NCI-H1694 treated with DMSO at 0.1 percent for 48 hours (cell line): ENCODE measurements around the gene LENG1.
"Not testable (repeated sequence)": the region's sequence is repeated elsewhere in the genome, so short reads cannot be mapped to it uniquely, and the experiment has no call there.

Source experiments
- DNase-seq: peaks from one replicate; lab custom pipeline; 2025; lab: John Stamatoyannopoulos, UW

LENG1 gene

DNA sequence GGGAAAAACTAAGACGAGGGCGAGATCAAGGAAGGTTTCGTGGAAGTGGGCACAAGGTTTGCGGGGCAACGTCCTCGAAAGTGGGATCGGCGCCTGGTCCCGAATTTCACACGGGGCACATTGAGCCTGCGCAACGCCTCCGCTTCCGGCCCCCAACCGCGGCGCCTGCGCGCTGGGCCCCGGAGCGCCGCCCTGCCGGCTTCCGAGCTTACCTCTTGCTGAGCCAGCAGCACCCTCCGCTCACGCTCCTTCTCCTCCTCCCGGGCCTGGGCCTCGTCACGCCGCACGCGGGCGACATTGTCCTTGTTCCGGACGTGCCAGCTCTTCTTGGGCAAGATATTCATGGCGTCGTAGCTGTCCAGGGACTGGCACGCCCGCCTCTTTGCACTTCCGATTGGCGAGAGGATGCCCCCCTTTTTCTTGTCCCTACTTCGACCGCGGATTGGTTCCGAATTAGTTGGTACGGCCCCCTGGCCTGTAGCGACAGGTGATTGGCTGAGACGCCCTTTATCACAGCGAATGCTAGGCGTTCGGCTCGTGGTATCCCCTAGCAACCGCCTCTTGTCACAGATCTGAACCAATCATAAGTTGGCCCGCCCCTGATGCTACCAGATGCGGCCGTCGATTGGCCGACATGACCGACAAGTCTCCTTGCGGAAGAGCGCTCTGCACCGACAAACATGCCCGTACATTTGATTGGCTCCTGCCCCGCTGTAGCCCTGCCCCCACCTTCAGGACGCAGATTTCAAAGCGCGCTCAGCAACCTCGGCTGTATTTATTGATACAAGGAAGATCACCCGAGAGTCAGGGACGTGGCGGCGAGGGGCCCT is at the start of gene LENG1:
TSS of gene LENG1 (minus strand) at position 370 of the 830 bp plus-strand sequence. CDS start at position 344, 26 bp downstream.
- peak; percentile 100 for DNase-seq

DNA sequence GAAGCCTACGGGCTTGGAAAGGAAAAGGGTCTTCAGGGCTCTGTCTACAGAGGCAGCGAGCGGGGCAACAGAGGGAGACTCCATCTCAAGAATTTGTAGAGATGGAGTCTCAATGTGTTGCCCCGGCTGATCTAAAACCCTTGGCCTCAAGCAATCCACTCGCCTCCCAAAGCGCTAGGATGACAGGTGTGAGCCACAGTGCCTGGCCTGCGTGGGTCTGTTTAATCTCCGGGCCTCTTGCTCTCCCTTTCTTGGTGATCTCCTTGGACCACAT is 49.2 kb upstream of the LENG1 start:
- DNase-seq: no peak

DNA sequence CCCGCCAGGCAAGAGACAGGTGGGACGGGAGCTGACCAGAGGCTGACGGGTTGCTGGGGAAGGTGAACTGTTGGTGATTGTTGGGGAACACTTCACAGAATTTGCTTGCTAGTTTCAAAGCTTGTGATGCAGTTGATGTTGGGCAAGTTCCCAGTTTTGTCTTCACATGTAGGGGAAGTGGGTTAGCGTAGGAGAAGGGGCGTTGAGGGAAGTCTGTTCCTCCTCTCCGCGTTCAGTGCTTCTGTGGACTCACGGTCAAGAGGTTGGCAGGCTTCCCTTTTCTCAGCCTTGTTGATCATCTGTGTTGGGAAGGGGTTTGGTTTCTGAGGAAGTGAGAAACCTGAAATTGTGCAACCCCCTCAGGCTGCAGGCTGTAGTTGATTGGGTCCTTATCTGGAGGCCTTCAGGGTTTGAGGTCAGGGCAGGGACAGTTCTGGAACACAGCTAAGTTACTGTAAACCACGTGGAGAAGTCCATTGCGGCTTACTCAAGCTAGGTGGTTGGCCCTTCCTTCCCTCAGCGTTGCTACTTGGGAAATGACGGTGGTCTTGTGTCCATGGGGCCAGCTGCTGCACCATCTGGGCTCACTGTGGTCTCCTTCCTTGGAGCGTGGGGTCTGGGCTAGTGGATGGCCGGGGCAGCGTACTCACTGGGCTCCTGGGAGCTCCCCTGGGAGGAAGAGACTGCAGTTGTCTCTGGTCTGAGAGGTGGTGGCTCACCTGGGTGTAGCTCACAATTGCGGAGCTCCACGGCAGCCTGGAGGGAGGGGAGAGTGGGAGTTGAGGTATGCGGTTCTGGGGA is 48.7 kb upstream of the LENG1 start:
- peak; percentile 12 for DNase-seq

DNA sequence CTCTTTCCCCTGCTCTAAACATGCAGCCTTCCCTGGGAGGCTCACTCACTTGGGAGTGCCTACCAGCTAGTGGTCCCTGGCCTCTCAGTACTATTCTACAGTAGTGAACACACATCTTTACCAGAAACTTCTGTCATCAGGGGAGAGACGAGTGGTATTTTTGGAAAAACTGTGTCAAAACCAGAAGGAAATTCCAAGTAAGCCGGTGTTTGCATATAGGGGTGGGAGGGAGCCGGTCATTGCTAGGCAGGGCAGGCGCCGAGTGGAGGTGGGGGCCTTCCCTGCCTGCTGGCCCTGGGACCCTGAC is 48.1 kb upstream of the LENG1 start:
- DNase-seq: no peak

DNA sequence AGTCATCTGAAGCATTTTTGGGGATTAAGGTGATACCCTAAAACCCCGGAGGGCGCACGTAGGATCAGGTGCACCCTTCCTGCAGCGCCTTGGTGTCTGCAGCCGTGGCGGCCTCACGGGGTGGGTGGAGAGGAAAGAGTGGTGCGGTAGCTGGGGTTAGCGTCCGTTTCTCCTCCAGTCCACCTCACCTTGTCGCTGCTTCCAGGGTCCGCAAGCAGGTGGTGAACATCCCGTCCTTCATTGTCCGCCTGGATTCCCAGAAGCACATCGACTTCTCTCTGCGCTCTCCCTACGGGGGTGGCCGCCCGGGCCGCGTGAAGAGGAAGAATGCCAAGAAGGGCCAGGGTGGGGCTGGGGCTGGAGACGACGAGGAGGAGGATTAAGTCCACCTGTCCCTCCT is 47.7 kb upstream of the LENG1 start:
- not testable (repeated sequence) for DNase-seq

DNA sequence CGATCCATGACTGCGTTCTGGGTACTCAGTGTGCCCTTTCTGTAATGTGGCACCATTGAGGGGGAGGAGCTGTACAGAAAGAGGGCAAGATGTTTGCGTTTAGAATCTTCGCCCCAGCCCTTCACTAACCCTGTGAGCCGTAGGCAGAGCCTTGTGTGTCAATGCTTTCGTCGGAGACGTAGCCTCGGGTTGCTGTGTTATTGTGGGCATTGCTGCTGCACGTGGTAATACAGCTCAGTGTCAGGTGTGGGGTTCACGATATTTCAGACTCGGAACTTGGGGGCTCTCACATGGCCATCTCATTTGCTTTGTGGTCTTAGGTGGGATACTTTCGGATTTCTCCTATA is 47.3 kb upstream of the LENG1 start:
- no peak for DNase-seq

DNA sequence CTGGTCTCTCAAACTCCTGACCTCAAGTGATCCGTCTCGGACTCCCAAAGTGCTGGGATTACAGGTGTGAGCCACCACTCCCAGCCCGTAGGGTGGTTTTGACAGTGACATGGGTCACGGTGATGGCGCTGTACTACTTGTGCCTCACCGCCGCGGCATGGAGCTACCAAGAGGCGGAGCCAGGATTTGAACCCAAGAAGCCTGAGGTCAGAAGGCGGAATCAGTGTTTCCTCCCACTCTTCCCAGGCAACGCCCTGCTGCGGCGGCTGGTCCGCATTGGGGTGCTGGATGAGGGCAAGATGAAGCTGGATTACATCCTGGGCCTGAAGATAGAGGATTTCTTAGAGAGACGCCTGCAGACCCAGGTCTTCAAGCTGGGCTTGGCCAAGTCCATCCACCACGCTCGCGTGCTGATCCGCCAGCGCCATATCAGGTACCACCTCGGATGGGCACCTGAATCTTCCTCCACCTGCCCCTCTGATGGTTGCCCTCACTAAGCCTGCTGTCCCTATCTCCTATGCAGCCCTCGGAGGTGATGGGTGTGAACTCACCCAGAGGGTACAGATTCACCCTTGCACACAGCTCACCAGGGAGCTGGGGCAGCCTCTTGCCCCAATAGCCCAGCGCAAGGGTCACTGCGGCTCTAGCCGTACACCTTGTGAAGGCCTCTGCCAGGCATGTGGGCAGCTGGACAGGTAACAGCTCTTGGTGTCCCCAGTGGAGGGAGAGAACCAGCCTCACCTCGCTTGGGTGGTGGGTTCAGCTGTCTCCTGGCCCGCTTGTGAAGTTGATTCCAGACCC is 46.7 kb upstream of the LENG1 start:
- DNase-seq: no peak

DNA sequence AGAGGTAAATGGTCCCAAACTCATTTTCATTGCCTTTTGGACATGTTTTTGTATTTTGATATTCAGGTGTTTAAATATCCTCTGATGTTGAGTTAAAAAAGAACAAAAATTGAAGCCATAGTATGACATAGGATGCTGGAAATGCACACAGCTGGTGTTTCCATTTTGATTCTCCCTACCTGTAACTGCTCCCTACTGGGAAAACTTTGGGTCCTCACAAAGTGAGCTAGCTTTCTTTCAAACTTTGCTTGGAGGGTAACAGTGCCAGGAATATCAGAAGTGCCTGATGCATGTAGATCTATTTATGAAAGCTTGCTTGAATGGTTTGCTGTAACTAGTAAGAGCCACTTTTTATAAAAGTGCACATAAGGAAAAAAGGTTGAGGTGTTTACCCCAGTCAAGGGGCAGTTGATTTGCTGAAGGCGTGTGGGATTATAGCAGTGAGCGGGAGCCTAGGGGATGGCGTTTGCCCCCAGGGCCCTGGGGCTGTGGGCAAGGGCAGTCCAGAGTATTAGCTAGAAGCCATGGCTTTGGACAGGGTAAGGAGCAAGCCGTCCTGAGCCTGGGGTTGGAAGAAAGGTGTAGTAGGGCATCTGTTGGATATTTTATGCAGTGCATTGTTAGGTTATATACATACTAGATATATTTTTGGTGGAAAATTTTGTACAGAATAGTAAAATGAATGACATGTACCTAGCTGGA is 45.4 kb upstream of the LENG1 start:
- no peak for DNase-seq

DNA sequence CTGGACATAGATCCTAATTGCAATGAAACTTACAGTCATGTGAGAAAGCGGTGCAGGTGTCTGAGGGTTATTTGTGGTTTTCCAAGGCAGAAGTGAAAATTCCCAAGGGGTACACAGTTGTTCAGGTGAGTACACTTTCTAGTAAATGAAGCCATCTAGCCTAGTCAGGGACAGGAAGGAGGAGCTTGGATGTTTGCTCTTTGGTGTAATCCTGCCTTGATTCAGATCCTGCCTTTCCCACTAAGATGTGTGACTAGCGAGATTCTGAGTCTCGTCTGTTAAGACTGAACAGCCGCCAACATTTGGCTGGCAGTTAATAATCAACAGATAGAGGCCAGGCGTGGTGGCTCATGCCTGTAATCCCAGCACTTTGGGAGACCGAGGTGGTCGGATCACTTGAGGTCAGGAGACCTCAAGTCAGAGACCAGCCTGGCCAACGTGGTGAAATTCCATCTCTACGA is 43.7 kb upstream of the LENG1 start:
- DNase-seq: no peak

DNA sequence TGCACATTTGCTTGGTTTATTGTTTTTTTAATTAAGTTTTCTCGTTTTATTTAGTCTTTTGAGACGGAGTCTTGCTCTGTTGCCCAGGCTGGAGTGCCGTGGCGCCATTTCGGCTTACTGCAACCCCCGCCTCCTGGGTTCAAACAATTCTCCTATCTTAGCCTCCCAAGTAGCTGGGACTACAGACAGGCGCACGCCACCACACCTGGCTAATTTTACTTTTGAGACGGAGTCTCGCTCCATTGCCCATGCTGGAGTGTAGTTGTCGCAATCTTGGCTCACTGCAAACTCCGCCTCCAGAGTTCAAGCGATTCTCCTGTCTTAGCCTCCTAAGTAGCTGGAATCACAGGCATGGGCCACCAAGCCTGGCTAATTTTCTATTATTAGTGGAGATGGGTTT is 42.5 kb upstream of the LENG1 start:
- no peak for DNase-seq

DNA sequence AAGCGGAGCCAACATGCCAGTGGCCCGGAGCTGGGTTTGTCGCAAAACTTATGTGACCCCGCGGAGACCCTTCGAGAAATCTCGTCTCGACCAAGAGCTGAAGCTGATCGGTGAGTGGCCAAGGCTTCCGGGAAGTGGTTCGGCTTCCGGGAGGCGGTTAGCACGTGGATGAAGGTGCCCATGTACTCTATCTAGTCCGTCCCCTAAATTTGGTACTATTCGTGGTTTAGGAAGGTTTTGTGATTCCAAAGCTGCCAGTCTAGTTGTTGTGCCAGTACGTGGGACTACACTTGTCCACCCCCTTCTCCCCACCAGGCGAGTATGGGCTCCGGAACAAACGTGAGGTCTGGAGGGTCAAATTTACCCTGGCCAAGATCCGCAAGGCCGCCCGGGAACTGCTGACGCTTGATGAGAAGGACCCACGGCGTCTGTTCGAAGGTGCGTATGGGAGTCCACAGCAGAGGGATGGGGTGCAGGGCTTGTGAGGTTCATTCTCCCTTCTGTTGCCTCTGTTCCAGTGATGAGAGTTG is 41.7 kb upstream of the LENG1 start:
- no peak for DNase-seq

DNA sequence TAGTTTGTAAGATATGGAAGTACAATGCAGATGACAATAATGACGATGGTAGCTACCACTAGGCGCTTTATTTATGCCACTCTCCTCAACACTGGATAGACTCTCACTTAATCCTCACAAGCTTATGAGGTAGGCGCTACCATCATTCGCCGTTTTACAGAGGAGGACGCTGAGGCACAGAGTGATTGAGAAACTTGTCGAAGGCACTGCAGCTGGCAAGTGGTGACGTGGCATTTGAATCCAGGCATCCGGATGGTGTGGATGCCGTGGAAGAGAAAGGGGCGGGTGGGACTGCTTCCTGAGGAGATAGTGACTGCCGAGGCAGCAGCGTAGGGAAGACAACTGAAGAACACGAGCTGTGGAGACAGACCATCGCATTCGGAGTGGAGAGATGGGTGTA is 39.9 kb upstream of the LENG1 start:
- DNase-seq: no peak

DNA sequence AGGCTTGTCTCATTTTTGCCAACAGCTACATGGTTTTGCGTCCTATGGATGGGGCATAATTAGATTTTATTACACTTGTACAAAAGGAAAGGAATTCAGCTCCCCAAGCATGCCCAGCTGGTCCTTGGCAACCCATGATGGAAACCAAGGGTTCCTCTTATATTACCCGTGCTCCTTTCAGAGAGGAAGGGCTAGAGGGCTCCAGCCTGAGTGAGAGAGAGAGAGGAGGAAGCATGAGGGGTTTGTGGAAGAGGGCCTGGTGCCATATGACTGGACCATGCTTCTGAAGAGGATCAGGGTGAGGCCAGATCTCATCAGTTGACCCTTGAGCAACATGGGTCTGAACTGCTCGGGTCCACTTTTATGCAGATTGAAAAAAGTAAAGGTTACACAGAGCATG is 37.6 kb upstream of the LENG1 start:
- DNase-seq: no peak

DNA sequence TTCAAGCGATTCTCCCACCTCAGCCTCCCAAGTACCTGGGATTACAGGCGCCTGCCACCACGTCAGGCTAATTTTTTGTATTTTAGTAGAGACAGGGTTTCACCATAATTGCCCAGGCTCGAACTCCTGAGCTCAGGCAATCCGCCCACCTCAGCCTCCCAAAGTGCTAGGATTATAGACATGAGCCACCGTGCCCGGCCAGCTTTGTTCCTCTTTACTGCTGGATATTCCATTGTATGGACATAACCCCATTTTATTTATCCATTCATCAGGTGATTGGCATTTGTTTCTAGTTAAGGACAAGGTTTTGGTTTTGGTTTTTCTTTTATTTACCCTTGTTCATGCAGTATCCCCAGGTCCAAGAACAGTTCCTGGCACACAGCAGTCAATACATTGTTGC is 37.0 kb upstream of the LENG1 start:
- DNase-seq: no peak

DNA sequence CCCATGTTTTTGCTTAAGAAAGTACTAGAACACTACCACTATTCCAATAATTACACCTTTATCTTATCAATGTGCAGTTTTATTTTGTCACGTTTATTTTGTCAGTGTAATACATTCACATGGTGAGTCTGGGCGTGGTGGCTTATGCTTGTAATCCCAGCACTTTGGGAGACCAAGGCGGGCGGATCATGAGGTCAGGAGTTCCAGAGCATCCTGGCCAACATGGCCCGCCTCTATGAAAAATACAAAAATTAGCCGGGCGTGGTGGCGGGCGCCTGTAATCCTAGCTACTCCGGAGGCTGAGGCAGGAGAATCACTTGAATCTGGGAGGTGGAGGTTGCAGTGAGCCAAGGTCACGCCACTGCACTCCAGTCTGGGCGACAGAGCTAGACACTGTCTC is 34.9 kb upstream of the LENG1 start:
- DNase-seq: not testable (repeated sequence)

DNA sequence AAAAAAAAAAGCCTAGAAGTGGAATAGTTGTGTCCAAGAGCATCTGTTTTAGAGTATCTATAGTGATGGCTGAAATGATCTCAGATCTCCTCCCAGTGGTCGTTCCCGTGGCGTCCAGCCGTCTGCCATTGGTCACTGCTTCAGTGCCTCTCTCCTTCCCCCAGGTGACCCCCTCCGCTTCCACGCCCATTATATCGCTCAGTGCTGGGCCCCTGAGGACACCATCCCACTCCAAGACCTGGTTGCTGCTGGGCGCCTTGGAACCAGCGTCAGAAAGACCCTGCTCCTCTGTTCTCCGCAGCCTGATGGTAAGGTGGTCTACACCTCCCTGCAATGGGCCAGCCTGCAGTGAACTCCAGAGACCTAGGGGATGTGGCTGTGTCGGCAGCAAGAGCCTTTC is 33.5 kb upstream of the LENG1 start:
- no peak for DNase-seq

DNA sequence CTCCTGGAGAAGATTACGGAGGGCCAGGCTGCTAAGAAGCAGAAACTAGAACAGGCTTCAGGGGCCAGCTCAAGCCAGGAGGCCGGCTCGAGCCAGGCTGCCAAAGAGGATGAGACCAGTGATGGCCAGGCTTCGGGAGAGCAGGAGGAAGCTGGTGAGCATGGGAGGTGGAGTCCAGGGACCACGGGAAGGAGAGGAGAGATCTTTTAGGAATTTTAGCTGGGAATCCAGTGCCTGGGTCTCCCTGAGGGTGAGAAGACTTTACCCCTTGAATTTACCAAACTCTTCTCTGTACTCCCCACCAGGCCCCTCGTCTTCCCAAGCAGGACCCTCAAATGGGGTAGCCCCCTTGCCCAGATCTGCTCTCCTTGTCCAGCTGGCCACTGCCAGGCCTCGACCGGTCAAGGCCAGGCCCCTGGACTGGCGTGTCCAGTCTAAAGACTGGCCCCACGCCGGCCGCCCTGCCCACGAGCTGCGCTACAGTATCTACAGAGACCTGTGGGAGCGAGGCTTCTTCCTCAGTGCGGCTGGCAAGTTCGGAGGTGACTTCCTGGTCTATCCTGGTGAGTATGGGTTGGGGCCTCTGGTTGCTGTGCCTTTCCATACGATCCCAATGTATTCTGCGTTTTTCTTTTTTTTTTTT is 32.4 kb upstream of the LENG1 start:
- DNase-seq: no peak

DNA sequence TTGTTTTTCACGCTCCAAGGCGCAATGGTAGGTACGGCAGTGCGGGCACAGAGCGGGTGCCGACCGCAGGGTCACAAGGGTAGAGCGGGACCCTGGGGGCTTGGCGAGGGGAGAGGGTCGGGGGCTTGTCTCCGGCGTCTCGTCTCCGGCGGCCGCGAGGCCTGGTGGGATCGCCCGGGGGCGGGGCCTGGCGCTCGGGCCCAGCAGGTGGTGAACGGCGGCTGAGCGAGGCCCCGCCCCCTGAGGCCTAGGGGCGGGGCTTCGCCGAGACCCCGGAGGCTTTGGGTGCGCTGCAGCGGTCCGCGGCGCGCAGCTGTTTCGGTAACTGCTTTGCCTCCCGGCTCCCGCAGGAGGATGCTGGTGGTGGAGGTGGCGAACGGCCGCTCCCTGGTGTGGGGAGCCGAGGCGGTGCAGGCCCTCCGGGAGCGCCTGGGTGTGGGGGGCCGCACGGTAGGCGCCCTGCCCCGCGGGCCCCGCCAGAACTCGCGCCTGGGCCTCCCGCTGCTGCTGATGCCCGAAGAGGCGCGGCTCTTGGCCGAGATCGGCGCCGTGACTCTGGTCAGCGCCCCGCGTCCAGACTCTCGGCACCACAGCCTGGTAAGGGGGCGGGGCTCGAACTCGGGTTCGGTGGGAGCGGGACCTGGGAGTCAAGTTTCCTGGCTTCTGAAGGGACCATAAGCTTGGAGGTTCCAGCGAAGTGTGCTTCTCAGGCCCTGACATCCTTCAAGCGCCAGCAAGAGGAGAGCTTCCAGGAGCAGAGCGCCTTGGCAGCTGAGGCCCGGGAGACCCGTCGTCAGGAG is 31.7 kb upstream of the LENG1 start, which contains the start of gene TSEN34:
TSS of gene TSEN34 (plus strand) at position 298 of the 800 bp plus-strand sequence. CDS start at position 355, 57 bp downstream.
- DNase-seq: peak; percentile 84

DNA sequence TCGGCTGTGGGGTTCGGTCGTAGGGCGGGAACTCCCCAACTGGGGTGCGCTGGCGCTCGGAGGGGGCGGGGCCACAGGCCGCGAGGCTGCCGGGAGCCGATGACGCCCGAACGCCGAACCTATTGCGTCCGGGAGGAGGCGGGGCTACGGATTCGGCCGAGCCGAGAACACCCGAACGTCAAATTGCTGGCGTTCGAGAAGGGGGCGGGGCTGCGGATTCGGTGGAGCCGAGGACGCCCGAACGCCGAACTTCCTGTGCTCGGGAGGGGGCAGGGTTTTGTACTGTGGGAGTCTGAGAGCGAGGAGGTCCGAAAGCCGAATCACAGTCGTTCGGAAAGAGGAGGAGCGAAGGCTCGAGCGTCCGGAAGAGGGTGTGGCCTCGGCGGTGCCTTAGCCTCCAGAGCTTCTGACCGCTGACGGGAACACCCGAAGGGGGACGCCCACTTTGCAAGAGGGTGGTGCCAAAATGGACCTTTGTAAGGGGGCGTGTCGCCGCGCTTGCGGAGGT is 31.0 kb upstream of the LENG1 start:
- peak; percentile 99 for DNase-seq
